HepG2 (cell line): ENCODE measurements around the gene CDC42BPG. TPM values are rescaled to one million over a fixed set of nuclear protein-coding genes. Genes with fewer than 3 reads are reported as not detected.

Source experiments
- BORCS8-MEF2B ChIP-seq: sonication (generic); formaldehyde crosslinking; IDR thresholded peaks from 2 replicates; pipeline ENCODE4 v1.8.0; 2022; ENCODE audit warnings: mild to moderate bottlenecking, missing genetic modification reagents
- CBFB ChIP-seq: sonication (generic); formaldehyde crosslinking; IDR thresholded peaks from 2 replicates; pipeline ENCODE4 v1.4.0; 2020; ENCODE audit warnings: missing genetic modification reagents
- GZF1 ChIP-seq: sonication (generic); formaldehyde crosslinking; IDR thresholded peaks from 2 replicates; pipeline ENCODE4 v1.5.1; 2020; ENCODE audit warnings: mild to moderate bottlenecking, missing genetic modification reagents
- NFKB2 ChIP-seq: sonication (generic); formaldehyde crosslinking; IDR thresholded peaks from 2 replicates; pipeline ENCODE4 v1.4.0; 2020; ENCODE audit warnings: missing genetic modification reagents, borderline replicate concordance
- PHF5A ChIP-seq: IDR thresholded peaks from one replicate; pipeline ENCODE4 v1.6.1; 2018; ENCODE audit warnings: low read depth, missing genetic modification reagents; ENCODE audit not compliant: unreplicated experiment
- POGZ ChIP-seq: sonication (generic); formaldehyde crosslinking; IDR thresholded peaks from 2 replicates; pipeline ENCODE4 v1.4.0; 2020; ENCODE audit warnings: mild to moderate bottlenecking, missing genetic modification reagents
- RARG ChIP-seq: sonication (generic); formaldehyde crosslinking; IDR thresholded peaks from 2 replicates; pipeline ENCODE4 v1.4.0; 2020; ENCODE audit warnings: low read depth, mild to moderate bottlenecking, missing genetic modification reagents
- RBAK ChIP-seq: sonication (generic); formaldehyde crosslinking; IDR thresholded peaks from 2 replicates; pipeline ENCODE4 v1.5.1; 2020; ENCODE audit warnings: mild to moderate bottlenecking, missing genetic modification reagents
- SRF ChIP-seq: IDR thresholded peaks from 2 replicates; pipeline ENCODE4 v1.6.1; 2011; ENCODE audit warnings: mild to moderate bottlenecking, low read depth, low read length, moderate library complexity
- TBL1XR1 ChIP-seq: fragments of 150-350 bp; IDR thresholded peaks from 2 replicates; pipeline ENCODE4 v1.6.1; 2014; ENCODE audit warnings: borderline replicate concordance, low read length; ENCODE audit not compliant: partially characterized antibody
- ZFP62 ChIP-seq: sonication (generic); formaldehyde crosslinking; IDR thresholded peaks from 2 replicates; pipeline ENCODE4 v1.4.0; 2020; ENCODE audit warnings: missing genetic modification reagents
- ZNF205 ChIP-seq: IDR thresholded peaks from 2 replicates; pipeline ENCODE4 v1.6.1; 2018; ENCODE audit warnings: missing biosample characterization, missing genetic modification reagents
- ZNF234 ChIP-seq: sonication (generic); formaldehyde crosslinking; conservative IDR thresholded peaks from 2 replicates; pipeline ENCODE4 v1.5.1; 2020; ENCODE audit warnings: mild to moderate bottlenecking, missing genetic modification reagents
- ZNF329 ChIP-seq: sonication (generic); formaldehyde crosslinking; IDR thresholded peaks from 2 replicates; pipeline ENCODE4 v1.9.0; 2021; ENCODE audit warnings: low read depth, mild to moderate bottlenecking, missing genetic modification reagents
- ZNF350 ChIP-seq: sonication (generic); formaldehyde crosslinking; IDR thresholded peaks from 2 replicates; pipeline ENCODE4 v1.4.0; 2020; ENCODE audit warnings: mild to moderate bottlenecking, low read depth, missing genetic modification reagents, borderline replicate concordance
- ZNF44 ChIP-seq: sonication (generic); formaldehyde crosslinking; IDR thresholded peaks from 2 replicates; pipeline ENCODE4 v1.5.1; 2020; ENCODE audit warnings: mild to moderate bottlenecking, missing genetic modification reagents
- ZNF577 ChIP-seq: sonication (generic); formaldehyde crosslinking; IDR thresholded peaks from 2 replicates; pipeline ENCODE4 v1.4.0; 2020; ENCODE audit warnings: mild to moderate bottlenecking, low read depth, missing genetic modification reagents, borderline replicate concordance
- ZNF660 ChIP-seq: sonication (generic); formaldehyde crosslinking; IDR thresholded peaks from 2 replicates; pipeline ENCODE4 v1.5.1; 2020; ENCODE audit warnings: mild to moderate bottlenecking, low read depth, missing genetic modification reagents, borderline replicate concordance
- ZNF766 ChIP-seq: sonication (generic); formaldehyde crosslinking; IDR thresholded peaks from 2 replicates; pipeline ENCODE4 v1.5.0; 2020; ENCODE audit warnings: missing genetic modification reagents, borderline replicate concordance
- ZSCAN20 ChIP-seq: sonication (generic); formaldehyde crosslinking; IDR thresholded peaks from 2 replicates; pipeline ENCODE4 v1.4.0; 2020; ENCODE audit warnings: missing genetic modification reagents, mild to moderate bottlenecking, borderline replicate concordance
- polyA plus RNA-seq, 8 experiments: library from polyadenylated mRNA; depleted of rRNA in 3 of 8; stranded (reverse) in 7 of 8; unstranded in 1 of 8; fragments of >200 nt; fragmentation: Illumina TruSeq in 4 of 8; extraction: Trizol in 4 of 8; gene quantifications; 2 replicates each; pipeline versions ENCODE4 v1.2.1 to v1.2.3, GENCODE V29; 2011 to 2016; ENCODE audit warnings: low read depth in 4 of 8, missing spikeins in 1 of 8, mixed read lengths in 1 of 8; ENCODE audit not compliant: insufficient read depth in 1 of 8
- total RNA-seq, 5 experiments: library from RNA; depleted of rRNA; stranded (reverse); fragments of >200 nt; fragmentation: Illumina TruSeq; extraction: Trizol; gene quantifications; 2 replicates each; pipeline ENCODE4 v1.2.3, GENCODE V29; 2016; ENCODE audit warnings: low read depth in 1 of 5
- TF ChIP-seq, protein P1 (sequence below): sonication (generic); formaldehyde crosslinking; IDR thresholded peaks from 2 replicates; pipeline ENCODE4 v1.5.1; 2020; ENCODE audit warnings: missing genetic modification reagents, mild to moderate bottlenecking, borderline replicate concordance
- TF ChIP-seq, protein P2 (sequence below): sonication (generic); formaldehyde crosslinking; IDR thresholded peaks from 2 replicates; pipeline ENCODE4 v1.4.0; 2020; ENCODE audit warnings: missing genetic modification reagents
- TF ChIP-seq, protein P3 (sequence below): sonication (generic); formaldehyde crosslinking; IDR thresholded peaks from 2 replicates; pipeline ENCODE4 v1.5.0; 2020; ENCODE audit warnings: mild to moderate bottlenecking, missing genetic modification reagents
- TF ChIP-seq, protein P4 (sequence below): sonication (generic); formaldehyde crosslinking; IDR thresholded peaks from 2 replicates; pipeline ENCODE4 v1.4.0; 2020; ENCODE audit warnings: missing genetic modification reagents

Gene CDC42BPG
- total and polyA plus RNA-seq, 2 of the 13 experiments (the other 11 are each of a cell fraction or from before 2014, with no cell fraction given), result 0.55 to 1.4 TPM

DNA sequence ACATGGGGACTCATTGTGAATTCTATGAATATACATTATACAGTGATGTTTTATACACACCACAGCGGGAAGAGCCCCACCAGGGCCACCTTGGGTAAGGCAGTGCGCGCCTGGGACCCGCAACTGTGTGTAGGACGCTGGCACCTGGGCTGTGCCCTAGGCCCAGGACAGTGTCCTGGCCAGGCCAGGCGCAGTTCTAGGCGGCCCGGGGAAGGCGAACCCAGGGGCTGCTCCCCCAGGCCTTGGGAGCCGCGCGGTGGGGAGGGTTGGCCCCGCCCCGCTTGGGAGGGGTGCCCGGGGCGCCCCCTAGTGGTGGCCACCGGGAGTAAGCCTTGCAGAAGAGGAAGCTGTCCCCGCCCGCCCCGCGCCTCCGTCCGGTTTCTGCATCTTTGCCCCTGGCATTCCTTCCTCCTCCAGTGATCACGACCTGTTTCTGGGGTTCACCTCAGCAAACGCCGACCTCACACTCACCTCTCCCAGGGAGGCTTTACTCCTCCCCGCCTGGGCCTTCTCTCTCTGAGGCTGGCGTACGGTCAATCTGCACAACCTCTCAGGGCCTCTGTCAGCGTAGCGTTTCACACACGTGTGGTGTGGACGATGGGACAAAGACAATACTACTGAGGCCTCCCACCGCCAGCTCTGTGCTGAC is 43.4 kb upstream of the CDC42BPG start (continued):
- TF ChIP-seq ZFP62 (CRISPR knock-in tag) (no peak), ZNF660 (CRISPR knock-in tag) (no peak), RARG (CRISPR knock-in tag) (no peak), ZNF577 (no peak), RBAK (CRISPR knock-in tag) (no peak), ZNF766 (CRISPR knock-in tag) (0 out of 2 replicates have a peak, but pooled peaks have one; percentile 18), ZNF329 (CRISPR knock-in tag) (no peak), GZF1 (CRISPR knock-in tag) (no peak), PHF5A (CRISPR knock-in tag) (no peak), POGZ (CRISPR knock-in tag) (peak; percentile 48; the same call in 1 of the 2 replicates), SRF (no peak), ZSCAN20 (CRISPR knock-in tag) (peak; percentile 87; the same call in 1 of the 2 replicates), ZNF44 (CRISPR knock-in tag) (no peak), NFKB2 (peak; percentile 91; the same call in 1 of the 2 replicates), ZNF234 (CRISPR knock-in tag) (no peak), ZNF350 (peak; percentile 74), ZNF205 (CRISPR knock-in tag) (peak; percentile 49; the same call in 1 of the 2 replicates), CBFB (CRISPR knock-in tag) (no peak), BORCS8-MEF2B (CRISPR knock-in tag) (peak; percentile 66; the same call in 1 of the 2 replicates), TBL1XR1 (no peak)
- TF ChIP-seq, protein P1, sequence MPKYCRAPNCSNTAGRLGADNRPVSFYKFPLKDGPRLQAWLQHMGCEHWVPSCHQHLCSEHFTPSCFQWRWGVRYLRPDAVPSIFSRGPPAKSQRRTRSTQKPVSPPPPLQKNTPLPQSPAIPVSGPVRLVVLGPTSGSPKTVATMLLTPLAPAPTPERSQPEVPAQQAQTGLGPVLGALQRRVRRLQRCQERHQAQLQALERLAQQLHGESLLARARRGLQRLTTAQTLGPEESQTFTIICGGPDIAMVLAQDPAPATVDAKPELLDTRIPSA (CRISPR knock-in tag), result no peak
- TF ChIP-seq, protein P2, sequence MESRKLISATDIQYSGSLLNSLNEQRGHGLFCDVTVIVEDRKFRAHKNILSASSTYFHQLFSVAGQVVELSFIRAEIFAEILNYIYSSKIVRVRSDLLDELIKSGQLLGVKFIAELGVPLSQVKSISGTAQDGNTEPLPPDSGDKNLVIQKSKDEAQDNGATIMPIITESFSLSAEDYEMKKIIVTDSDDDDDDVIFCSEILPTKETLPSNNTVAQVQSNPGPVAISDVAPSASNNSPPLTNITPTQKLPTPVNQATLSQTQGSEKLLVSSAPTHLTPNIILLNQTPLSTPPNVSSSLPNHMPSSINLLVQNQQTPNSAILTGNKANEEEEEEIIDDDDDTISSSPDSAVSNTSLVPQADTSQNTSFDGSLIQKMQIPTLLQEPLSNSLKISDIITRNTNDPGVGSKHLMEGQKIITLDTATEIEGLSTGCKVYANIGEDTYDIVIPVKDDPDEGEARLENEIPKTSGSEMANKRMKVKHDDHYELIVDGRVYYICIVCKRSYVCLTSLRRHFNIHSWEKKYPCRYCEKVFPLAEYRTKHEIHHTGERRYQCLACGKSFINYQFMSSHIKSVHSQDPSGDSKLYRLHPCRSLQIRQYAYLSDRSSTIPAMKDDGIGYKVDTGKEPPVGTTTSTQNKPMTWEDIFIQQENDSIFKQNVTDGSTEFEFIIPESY, result 0 out of 2 replicates have a peak, but pooled peaks have one; percentile 20
- TF ChIP-seq, protein P3, sequence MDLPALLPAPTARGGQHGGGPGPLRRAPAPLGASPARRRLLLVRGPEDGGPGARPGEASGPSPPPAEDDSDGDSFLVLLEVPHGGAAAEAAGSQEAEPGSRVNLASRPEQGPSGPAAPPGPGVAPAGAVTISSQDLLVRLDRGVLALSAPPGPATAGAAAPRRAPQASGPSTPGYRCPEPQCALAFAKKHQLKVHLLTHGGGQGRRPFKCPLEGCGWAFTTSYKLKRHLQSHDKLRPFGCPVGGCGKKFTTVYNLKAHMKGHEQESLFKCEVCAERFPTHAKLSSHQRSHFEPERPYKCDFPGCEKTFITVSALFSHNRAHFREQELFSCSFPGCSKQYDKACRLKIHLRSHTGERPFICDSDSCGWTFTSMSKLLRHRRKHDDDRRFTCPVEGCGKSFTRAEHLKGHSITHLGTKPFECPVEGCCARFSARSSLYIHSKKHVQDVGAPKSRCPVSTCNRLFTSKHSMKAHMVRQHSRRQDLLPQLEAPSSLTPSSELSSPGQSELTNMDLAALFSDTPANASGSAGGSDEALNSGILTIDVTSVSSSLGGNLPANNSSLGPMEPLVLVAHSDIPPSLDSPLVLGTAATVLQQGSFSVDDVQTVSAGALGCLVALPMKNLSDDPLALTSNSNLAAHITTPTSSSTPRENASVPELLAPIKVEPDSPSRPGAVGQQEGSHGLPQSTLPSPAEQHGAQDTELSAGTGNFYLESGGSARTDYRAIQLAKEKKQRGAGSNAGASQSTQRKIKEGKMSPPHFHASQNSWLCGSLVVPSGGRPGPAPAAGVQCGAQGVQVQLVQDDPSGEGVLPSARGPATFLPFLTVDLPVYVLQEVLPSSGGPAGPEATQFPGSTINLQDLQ, result no peak
- TF ChIP-seq, protein P4, sequence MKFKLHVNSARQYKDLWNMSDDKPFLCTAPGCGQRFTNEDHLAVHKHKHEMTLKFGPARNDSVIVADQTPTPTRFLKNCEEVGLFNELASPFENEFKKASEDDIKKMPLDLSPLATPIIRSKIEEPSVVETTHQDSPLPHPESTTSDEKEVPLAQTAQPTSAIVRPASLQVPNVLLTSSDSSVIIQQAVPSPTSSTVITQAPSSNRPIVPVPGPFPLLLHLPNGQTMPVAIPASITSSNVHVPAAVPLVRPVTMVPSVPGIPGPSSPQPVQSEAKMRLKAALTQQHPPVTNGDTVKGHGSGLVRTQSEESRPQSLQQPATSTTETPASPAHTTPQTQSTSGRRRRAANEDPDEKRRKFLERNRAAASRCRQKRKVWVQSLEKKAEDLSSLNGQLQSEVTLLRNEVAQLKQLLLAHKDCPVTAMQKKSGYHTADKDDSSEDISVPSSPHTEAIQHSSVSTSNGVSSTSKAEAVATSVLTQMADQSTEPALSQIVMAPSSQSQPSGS (CRISPR knock-in tag), result peak; percentile 23; the same call in 1 of the 2 replicates
